GM19043 (cell line): ENCODE measurements around the gene CBX7.

Experiments
- ATAC-seq: cut with Tn5 transposase; IDR thresholded peaks from one replicate; pipeline ENCODE4 v1.9.1; 2021; ENCODE audit warnings: low read depth; ENCODE audit not compliant: unreplicated experiment

CBX7 gene

GRCh38 chr22:39148026-39148726 is 4.3 kb downstream of the CBX7 start:
- no peak for ATAC-seq

DNA sequence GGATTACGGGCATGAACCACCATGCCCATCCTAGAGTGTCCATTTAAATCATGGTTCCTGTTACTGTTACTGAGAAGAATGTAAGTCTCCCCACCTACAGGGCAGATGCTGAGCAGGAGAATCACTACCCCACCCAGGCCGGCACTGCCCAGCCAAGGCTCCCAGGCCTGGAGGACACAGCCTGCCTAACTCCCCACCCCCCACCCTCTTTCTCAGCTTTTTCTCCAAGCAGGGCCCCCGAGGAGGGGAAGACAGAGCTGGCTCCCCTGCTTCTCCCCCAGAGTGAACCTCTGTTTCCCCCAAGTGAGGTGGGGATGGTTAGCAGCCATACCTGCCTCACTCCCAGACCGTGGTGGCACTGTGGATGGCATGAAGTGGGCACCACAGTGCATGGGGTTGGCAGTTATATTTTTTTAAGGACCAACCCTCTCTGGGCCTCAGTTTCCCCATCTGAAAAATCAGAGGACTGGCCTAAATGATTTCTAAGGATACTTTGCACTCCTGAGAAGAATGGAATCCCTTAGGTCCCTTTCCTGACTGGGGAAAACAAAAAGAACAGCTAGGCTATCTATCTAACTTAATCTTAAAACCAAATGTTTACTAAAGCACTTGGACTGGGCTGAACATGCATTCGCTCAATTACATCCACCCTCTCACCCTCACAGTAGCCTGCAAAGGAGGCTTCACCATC is 5.0 kb downstream of the CBX7 start:
- no peak for ATAC-seq

DNA sequence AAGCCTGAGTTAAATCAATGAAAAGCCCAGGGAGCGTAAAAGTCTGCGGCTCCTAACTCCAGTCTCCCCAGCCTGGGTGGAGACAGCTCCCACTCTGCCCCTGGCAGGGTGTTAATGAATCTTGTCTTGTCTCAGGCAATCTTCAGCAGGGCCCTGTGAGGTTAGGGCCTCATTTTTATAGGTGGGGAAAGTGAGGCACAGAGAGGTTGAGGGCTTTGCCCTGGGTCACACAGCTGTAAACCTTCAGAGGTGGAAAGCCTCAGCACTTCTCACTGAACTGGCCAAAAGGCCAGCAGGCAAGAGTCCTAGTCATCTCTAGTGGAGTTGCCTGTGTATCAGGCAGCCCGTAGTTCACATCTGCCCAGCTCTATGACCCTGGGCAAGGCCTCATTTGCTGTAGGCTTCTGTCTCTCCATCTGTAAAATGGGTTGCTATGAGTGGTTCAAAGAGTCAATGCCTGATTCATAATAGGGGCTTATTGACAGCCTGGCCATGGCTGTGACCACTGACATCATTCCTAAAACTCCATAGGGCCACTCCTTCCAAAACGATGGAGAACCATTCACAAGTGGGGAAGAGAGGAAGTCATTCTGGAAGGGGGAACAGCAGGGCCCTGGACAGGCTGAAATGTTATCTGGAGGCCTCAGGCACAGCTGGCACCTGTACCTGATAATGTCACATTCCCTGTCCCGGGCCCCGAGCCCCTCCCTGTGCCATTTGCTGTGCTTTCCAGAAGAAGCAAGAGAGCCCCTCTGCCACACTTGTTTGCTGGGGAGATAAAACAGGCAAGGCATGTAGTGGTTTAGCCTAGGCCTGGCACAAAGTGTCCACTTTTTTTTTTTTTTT is 6.0 kb downstream of the CBX7 start:
- ATAC-seq = no peak

- ATAC-seq = no peak
These were observed 8.2 kb downstream of the CBX7 start for GRCh38 chr22:39144101-39144767.

DNA sequence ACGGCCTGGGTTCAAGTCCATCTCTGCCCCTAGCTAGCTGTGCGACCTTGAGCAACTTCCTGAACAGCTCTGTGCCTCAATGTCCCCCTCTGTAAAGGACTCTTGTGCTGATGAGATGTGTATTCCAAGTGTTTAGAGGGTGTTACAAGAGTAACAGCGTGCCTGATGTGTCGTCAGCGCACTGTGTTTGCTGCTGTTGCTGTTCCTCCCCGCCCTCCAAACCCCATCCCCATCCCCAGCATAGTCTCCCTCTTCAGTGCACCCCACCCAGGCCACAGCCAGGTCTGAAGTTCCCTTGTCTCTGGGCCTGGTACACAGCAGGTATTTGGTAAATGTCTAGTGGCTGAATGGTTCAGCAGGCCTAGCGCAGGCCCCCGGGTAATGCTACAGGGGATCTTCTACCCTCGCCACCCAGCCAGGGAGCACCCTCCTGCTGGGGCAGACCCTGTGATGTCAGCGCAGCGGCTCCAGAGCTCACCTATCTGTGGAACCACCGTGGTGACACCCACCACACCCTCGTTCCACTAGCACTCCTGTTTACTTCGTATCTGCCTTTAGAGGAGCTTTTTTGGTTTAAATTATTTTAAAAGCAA is 10.3 kb downstream of the CBX7 start:
- no peak for ATAC-seq

DNA sequence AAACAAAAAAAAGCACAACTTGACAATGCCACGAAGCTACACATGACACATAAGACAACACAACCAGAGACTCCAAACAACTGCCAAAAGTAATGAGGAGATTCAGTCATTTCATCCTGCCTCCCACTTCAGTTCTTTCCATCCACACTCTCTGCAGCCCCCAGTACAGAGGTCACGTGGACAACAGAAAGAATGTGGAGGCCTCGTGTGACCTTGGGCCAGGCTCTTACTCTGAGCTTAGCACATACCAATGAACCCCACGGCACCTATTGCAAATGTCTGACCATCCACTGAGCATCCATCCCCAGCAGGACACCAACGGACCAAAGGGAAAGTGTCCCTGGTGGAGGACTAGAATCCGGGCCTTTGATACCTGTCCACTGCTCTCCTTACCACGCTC is 12.5 kb downstream of the CBX7 start:
- no peak for ATAC-seq

DNA sequence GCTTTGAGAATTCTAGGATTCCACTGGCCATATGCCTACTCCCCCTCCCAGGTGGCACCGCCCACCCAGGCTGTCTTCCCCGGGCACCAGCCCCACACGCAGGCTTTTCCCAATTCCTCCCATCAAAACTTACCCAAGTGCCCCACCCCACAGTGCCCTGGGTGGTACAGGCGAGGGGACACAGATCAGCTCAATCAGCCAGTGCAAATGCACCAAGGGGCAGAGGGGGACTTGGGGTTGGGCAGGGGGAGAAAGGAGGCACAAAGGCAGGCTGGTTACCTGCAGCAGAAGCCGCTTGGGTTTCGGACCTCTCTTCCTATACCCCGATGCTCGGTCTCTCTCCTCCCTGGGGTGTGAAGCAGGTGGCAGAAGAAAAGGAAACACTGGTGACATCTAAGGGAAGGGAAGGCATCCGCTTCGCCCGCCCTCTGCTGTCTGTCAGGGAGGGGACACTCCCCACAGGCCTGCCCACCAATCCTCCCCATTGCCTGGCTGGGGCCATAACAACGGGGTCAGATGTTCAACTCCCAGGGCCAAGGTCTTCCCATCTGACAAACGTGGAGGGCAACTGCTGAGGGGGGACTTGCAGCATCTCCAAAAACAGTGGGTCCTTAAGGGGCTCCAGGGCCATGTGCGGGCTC is 14.0 kb downstream of the CBX7 start:
- no peak for ATAC-seq

DNA sequence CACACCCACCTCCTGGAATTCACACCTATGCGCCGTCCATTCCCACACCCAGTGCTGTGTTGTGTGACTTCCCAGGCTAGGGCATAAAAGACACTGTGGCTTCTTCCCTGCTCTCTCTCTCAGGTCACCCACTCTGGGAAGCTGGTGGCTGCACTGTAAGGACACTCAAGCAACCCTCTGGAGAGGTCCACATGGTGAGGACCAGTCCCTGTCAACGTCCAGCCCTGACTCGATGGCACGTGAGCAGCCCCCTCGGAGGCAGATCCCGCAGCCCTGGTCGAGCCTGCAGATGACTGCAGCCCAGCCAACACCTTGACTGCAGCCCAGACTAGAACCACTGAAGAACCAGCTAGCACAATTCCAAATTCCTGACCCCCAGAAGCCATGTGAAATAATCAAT is 16.2 kb downstream of the CBX7 start:
- ATAC-seq = no peak

DNA sequence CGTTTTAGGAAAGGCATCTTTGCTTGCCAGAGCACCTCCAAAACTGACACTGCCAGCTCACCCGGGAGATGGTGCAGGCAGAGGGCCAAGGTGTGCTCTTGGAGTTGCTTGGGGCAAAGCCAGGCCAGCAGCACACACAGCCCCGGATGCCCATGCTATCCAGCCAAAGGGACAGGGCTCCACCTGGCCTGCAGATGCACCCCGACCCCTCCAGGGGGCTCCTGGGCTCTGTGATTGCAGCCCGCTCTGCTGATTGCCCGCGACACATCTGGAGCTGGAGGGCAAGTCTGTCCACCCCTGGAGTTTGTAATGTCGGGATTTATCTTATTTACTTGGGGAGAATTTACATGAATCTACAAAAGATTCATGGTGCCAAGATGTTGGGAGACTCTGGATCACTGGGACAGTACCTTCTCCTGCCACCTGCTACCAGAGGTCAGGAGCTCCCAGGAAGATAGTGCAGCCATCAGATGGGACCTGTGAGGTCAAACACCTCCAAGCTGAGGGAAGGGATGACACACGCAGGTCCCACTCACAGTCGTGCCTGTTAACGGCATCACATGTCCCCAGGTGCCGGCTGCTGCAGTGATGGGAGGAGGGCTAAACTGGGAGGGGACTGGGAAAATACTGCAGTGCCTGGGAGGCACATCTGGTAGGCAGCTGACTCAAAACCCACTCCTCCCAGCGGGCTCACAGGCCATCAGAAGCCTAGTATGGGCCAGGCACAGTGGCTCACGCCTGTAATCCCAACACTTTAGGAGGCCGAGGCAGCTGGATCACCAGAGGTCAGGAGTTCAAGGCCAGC is 17.2 kb downstream of the CBX7 start:
- no peak for ATAC-seq

- ATAC-seq = no peak
These were observed 18.0 kb downstream of the CBX7 start for GRCh38 chr22:39134366-39135091.

GRCh38 chr22:39133871-39134270 is 18.6 kb downstream of the CBX7 start:
- no peak for ATAC-seq

DNA sequence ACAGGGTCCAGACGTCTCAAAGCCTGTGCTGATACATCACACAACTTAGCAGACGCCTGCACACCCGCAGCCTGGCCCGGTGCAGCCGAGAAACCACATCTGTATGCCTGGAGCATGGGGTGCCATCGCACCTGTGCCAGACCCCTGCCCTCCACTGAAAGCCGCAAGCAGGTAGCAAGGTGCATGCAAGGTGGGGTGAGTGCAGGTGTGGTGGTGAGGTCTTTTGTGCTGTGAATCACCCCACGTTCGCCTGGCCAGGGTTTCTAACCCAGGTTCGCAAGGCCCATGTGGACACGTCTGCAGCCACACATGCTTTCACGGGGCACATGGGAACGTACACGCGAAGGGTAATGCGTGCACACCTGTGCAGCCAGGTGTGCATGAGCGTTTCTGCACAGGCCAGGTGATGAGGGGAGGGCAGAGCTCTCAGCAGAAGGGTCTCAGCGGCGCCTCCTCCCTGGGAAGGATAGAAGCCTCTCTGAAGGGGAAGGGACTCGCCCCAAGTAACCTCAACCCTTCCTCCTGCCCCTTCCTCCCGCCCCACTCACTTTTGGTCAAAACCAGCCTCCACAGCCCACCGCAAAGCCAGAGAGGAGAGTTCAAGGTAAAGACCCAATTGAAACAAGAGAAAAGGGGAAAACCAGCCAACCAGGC is 19.5 kb downstream of the CBX7 start:
- ATAC-seq = no peak

DNA sequence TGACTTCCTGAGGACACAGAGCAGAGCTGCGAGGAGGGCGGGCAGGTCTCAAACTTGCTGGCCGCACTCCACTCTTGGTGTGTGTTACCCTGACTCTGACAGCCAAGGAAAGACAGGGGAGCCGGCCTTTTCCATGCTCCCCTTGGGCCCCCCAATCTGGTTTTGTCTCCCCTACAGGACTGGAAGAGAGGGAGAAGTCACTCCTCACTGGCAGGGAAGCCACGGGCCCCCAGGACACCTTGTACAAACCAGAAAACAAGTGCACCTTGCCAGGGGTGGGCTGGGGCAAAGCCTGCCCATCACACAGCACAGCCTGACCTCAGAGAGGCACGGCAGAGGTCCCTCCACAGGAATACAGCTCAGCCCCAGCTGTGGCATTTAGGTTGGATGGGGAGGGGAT is 20.2 kb downstream of the CBX7 start:
- ATAC-seq = no peak

- ATAC-seq = no peak
These were observed 21.3 kb downstream of the CBX7 start for GRCh38 chr22:39130892-39131855.

- ATAC-seq = no peak
These were observed 22.3 kb downstream of the CBX7 start for GRCh38 chr22:39130152-39130704.

DNA sequence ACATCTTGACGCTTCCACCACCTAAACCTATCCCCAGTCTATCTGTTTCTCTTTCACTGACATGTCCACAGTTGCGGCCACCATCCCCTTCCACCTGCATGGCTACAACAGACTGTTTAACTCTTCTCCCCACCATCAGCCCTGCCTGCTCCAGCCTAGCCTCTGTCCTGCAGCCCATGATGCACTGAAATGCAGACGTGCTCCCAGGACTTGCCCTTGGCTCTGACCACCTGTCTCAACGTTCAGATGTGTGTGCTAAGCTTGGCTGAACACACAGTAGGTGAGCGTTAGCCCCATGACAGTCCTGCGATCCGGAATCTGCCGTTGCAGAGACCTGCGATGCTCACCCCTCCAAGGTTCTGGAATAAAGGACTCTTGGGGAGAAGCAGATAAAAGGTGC is 22.7 kb downstream of the CBX7 start:
- no peak for ATAC-seq

- no peak for ATAC-seq
These were observed 23.4 kb downstream of the CBX7 start for GRCh38 chr22:39129081-39129480.
